Prostate gland (tissue), 2 donors: ENCODE measurements around the gene SLC16A8. TPM values are rescaled to one million over a fixed set of nuclear protein-coding genes. Genes with fewer than 3 reads are reported as not detected.

Source experiments
- DNase-seq: peaks from one replicate; pipeline ENCODE4 v3.0.0-alpha.2; 2019; ENCODE audit warnings: low spot score
- H3K27ac ChIP-seq, 2 donors: fragments of 200-600 bp; sonication (generic); 2 replicates each; pipeline ENCODE4 v1.5.1; 2017 to 2019
- H3K27me3 ChIP-seq: fragments of 200-600 bp; sonication (generic); replicated peaks from 2 replicates; pipeline ENCODE4 v1.5.1; 2019; ENCODE audit not compliant: insufficient read depth
- H3K36me3 ChIP-seq, 2 donors: fragments of 200-600 bp; sonication (generic); 1 replicate in 1 of 2; 2 replicates in 1 of 2; pipeline versions ENCODE4 v1.5.1 to v1.8.1; 2017 to 2019
- H3K4me1 ChIP-seq: fragments of 200-600 bp; sonication (generic); replicated peaks from 2 replicates; pipeline ENCODE4 v1.5.1; 2019
- H3K4me3 ChIP-seq, 2 donors: fragments of 200-600 bp; sonication (generic); 2 replicates each; pipeline ENCODE4 v1.5.1; 2017 to 2019
- H3K9me3 ChIP-seq: fragments of 200-600 bp; sonication (generic); 2 replicates; pipeline ENCODE4 v1.5.1; 2017
- POLR2A ChIP-seq: fragments of 450-650 bp; IDR thresholded peaks from one replicate; pipeline ENCODE4 v1.6.1; 2016; ENCODE audit warnings: antibody characterized with exemption, mild to moderate bottlenecking
- POLR2AphosphoS5 ChIP-seq: sonication (generic); formaldehyde crosslinking; IDR thresholded peaks from one replicate; pipeline ENCODE4 v1.6.1; 2017; ENCODE audit warnings: antibody characterized with exemption
- WGBS: methylation state at CpG from one replicate; pipeline ENCODE4 v1.1.5; 2018; 5-methylcytosine and 5-hydroxymethylcytosine counted together
- intact Hi-C: fragments of 100-400 bp; cut with DNase I; formaldehyde crosslinking; loops from one replicate; pipeline ENCODE4 v1.14.2; 2022
- total RNA-seq, 2 donors: library from RNA; depleted of rRNA; stranded (reverse); fragments of >200 nt; gene quantifications; one replicate each; pipeline ENCODE4 v1.1.0, GENCODE V29; 2016
- TF ChIP-seq, protein P1 (sequence below), 4 experiments: fragments of 200-600 bp in 2 of 4; fragments of 450-650 bp in 2 of 4; sonication (generic) in 2 of 4; IDR thresholded peaks; 1 replicate in 3 of 4; 2 replicates in 1 of 4; pipeline ENCODE4 v1.5.1; 2016 to 2019; ENCODE audit warnings: antibody characterized with exemption in 4 of 4, mild to moderate bottlenecking in 2 of 4, moderate library complexity in 2 of 4

The SLC16A8 gene
- total RNA-seq, 2 donors from 2014 or later: 0.28 to 0.59 TPM

GRCh38 chr22:38129856-38130255 is 45.9 kb upstream of the SLC16A8 start:
- H3K9me3 ChIP-seq: no peaks in the 10 kb centered on the region
- no peaks in the 10 kb centered on the region for H3K36me3 ChIP-seq
- DNase-seq: no peak
- intact Hi-C loops: no loop called here
- H3K27ac ChIP-seq: no peak overlapping the region
- H3K4me1 ChIP-seq: no peaks in the 10 kb centered on the region
- no peak overlapping the region for H3K4me3 ChIP-seq
- WGBS: 87% methylated on average over 9 of the region's 9 CpGs
- TF ChIP-seq POLR2A (no peak), POLR2AphosphoS5 (no peak)
- TF ChIP-seq, protein P1, sequence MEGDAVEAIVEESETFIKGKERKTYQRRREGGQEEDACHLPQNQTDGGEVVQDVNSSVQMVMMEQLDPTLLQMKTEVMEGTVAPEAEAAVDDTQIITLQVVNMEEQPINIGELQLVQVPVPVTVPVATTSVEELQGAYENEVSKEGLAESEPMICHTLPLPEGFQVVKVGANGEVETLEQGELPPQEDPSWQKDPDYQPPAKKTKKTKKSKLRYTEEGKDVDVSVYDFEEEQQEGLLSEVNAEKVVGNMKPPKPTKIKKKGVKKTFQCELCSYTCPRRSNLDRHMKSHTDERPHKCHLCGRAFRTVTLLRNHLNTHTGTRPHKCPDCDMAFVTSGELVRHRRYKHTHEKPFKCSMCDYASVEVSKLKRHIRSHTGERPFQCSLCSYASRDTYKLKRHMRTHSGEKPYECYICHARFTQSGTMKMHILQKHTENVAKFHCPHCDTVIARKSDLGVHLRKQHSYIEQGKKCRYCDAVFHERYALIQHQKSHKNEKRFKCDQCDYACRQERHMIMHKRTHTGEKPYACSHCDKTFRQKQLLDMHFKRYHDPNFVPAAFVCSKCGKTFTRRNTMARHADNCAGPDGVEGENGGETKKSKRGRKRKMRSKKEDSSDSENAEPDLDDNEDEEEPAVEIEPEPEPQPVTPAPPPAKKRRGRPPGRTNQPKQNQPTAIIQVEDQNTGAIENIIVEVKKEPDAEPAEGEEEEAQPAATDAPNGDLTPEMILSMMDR (IDR thresholded peaks at IDR 0.05): no peak
- no peaks in the 10 kb centered on the region for H3K27me3 ChIP-seq

DNA sequence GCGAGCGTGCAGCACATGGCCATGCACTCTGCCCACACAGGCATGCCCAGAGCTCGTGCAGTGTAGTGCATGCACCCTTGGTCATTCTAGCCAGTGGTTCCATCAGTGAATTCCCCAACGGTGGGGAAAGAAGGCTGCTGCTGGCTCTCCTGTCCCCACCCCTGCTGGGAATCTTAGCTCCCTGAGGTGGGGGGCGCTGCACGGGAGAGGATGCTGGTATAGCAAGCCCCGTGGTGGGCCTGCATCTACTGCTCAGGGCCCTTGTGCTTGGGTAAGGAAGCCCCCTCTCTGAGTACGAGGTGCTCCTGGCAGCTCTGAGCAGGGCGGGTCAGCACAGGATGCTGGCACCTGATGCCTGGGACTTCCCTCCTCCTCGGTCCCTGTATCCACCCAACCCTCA is 45.0 kb upstream of the SLC16A8 start:
- intact Hi-C loops: no loop called here
- 79% methylated on average over 10 of the region's 10 CpGs for WGBS
- TF ChIP-seq, protein P1 (IDR thresholded peaks at IDR 0.05): no peak
- TF ChIP-seq POLR2AphosphoS5: no peak
- TF ChIP-seq POLR2A: no peak
- Histone ChIP-seq H3K9me3 (no peaks in the 10 kb centered on the region), H3K27ac (no peak overlapping the region), H3K4me3 (no peak overlapping the region), H3K4me1 (no peaks in the 10 kb centered on the region), H3K27me3 (no peaks in the 10 kb centered on the region), H3K36me3 (no peaks in the 10 kb centered on the region)
- DNase-seq: no peak

- no peak overlapping the region for H3K27ac ChIP-seq
- DNase-seq: no peak
- WGBS: 93% methylated on average over 9 of the region's 9 CpGs
- H3K4me3 ChIP-seq: no peak overlapping the region
- TF ChIP-seq POLR2A (no peak), POLR2AphosphoS5 (no peak)
- TF ChIP-seq, protein P1 (IDR thresholded peaks at IDR 0.05): no peak
- H3K27me3 ChIP-seq: no peaks in the 10 kb centered on the region
- no peaks in the 10 kb centered on the region for H3K4me1 ChIP-seq
- H3K9me3 ChIP-seq: no peaks in the 10 kb centered on the region
- no peaks in the 10 kb centered on the region for H3K36me3 ChIP-seq
- intact Hi-C loops: no loop called here
Measured at GRCh38 chr22:38127869-38128268, 43.9 kb upstream of the SLC16A8 start.

DNA sequence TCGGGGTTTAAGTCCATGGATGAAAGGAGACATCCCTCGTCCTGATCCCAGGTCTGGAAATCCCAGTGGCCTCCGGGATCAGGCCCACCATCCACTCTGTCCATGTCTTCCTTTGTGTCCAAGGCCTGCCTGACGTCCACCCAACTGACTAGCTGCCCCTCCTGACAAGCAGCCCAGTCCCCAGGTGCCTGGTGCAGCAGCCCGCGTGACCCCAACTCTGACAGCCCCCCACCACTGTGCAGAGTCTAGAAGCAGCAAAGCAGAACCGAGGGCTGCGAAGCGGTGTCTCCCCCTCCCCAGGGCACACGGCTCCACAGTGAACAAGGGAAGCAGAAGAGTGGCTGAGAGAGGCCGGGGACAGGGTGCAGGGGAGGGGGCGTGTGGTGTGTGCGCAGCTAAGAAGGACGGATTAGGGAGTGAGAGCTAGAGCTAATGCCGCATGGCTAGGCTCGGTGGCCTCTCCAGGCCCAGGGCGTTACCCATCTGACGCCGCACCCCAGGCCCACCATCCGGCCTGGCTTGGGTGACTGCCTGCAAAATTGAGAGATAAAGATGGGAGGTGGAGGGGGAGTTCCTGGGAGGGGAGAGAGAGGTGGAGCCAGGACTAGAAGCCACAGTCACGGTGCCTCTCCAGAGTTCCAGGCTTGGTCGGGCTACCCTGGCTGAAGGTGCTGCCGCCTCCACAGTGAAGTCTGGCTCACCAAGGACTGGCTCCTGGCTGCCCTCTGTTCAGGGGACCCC is 43.1 kb upstream of the SLC16A8 start:
- 90% methylated on average over 23 of the region's 23 CpGs for WGBS
- Histone ChIP-seq H3K4me3 (no peak overlapping the region), H3K27me3 (no peaks in the 10 kb centered on the region), H3K4me1 (no peaks in the 10 kb centered on the region), H3K27ac (no peak overlapping the region), H3K9me3 (no peaks in the 10 kb centered on the region), H3K36me3 (no peaks in the 10 kb centered on the region)
- no peak for DNase-seq
- intact Hi-C loops: no loop called here
- TF ChIP-seq POLR2A (no peak), POLR2AphosphoS5 (no peak)
- TF ChIP-seq, protein P1 (IDR thresholded peaks at IDR 0.05): no peak

GRCh38 chr22:38125751-38126201 is 41.8 kb upstream of the SLC16A8 start:
- H3K9me3 ChIP-seq: no peaks in the 10 kb centered on the region
- 64% methylated on average over 11 of the region's 11 CpGs for WGBS
- no peak for TF ChIP-seq POLR2AphosphoS5
- no peak for TF ChIP-seq POLR2A
- TF ChIP-seq, protein P1 (IDR thresholded peaks at IDR 0.05): no peak
- no peaks in the 10 kb centered on the region for H3K4me1 ChIP-seq
- no peaks in the 10 kb centered on the region for H3K27me3 ChIP-seq
- no peak overlapping the region for H3K4me3 ChIP-seq
- no peaks in the 10 kb centered on the region for H3K36me3 ChIP-seq
- no peak overlapping the region for H3K27ac ChIP-seq
- DNase-seq: no peak
- intact Hi-C loops: no loop called here
